H1 (cell line): ENCODE results near the gene TMEM164. TPM values are rescaled to one million over a fixed set of nuclear protein-coding genes. Genes with fewer than 3 reads are reported as not detected.

Experiments
- CTCF ChIA-PET: fragments of 300-600 bp; sonication (Branson Sonifier 250); formaldehyde crosslinking; loops from one replicate; lab custom pipeline; 2021; ENCODE audit not compliant: partially characterized antibody; lab: Charles Lee
- POLR2A ChIA-PET: fragments of 300-600 bp; sonication (Branson Sonifier 250); formaldehyde crosslinking; loops from one replicate; lab custom pipeline; 2021; ENCODE audit warnings: inconsistent platforms; ENCODE audit not compliant: partially characterized antibody; lab: Charles Lee
- DNase-seq, 2 experiments: peaks; one replicate each; pipeline versions ENCODE4 v3.0.0 to v3.0.0-alpha.2; 2010 to 2022; ENCODE audit warnings: low spot score in 2 of 2, low read depth in 1 of 2, mixed read lengths in 1 of 2
- FAIRE-seq: peaks from 2 replicates; lab custom pipeline; 2011; peaks lifted over from hg19 to GRCh38; lab: Jason Lieb, UNC
- H2AFZ ChIP-seq: 2 replicates; pipeline ENCODE4 v1.8.1; 2012; ENCODE audit warnings: low read length, inconsistent platforms
- H2AK5ac ChIP-seq: 2 replicates; pipeline ENCODE4 v1.6.1; 2013; ENCODE audit warnings: low read depth, low read length
- H2BK120ac ChIP-seq: replicated peaks from 2 replicates; pipeline ENCODE3; 2013; ENCODE audit warnings: low read depth, low read length, inconsistent platforms
- H2BK12ac ChIP-seq: 2 replicates; pipeline ENCODE4 v1.6.1; 2013; ENCODE audit warnings: low read depth, low read length
- H2BK15ac ChIP-seq: 2 replicates; pipeline ENCODE4 v1.6.1; 2013; ENCODE audit warnings: low read length
- H2BK20ac ChIP-seq: 2 replicates; pipeline ENCODE4 v1.6.1; 2013; ENCODE audit warnings: low read length
- H2BK5ac ChIP-seq: 2 replicates; pipeline ENCODE4 v1.6.1; 2013; ENCODE audit warnings: low read depth, low read length
- H3K14ac ChIP-seq: 2 replicates; pipeline ENCODE4 v1.6.1; 2013; ENCODE audit warnings: inconsistent platforms; ENCODE audit not compliant: insufficient read length
- H3K18ac ChIP-seq: 2 replicates; pipeline ENCODE4 v1.6.1; 2013; ENCODE audit warnings: low read length; ENCODE audit errors: extremely low read depth
- H3K23ac ChIP-seq: 2 replicates; pipeline ENCODE4 v1.6.1; 2013; ENCODE audit warnings: inconsistent platforms; ENCODE audit not compliant: insufficient read length
- H3K23me2 ChIP-seq: 2 replicates; pipeline ENCODE4 v1.6.1; 2013; ENCODE audit warnings: low read depth, low read length
- H3K27ac ChIP-seq: 2 replicates; pipeline ENCODE4 v1.6.1; 2011; ENCODE audit warnings: low read depth, low read length, inconsistent platforms
- H3K27me3 ChIP-seq, 4 experiments: replicated peaks in 1 of 4; 1 replicate in 1 of 4; 2 replicates in 3 of 4; pipeline versions ENCODE4 v1.6.1 to v1.8.1; 2011 to 2013; ENCODE audit warnings: low read length in 3 of 4, mild to moderate bottlenecking in 3 of 4, inconsistent platforms in 2 of 4, mixed read lengths in 2 of 4, moderate library complexity in 1 of 4; ENCODE audit not compliant: control insufficient read depth in 3 of 4, insufficient read depth in 3 of 4; ENCODE audit errors: extremely low read depth in 1 of 4
- H3K36me3 ChIP-seq, 4 experiments: 2 replicates each; pipeline versions ENCODE4 v1.6.1 to v1.8.1; 2011 to 2013; ENCODE audit warnings: mild to moderate bottlenecking in 4 of 4, low read length in 3 of 4, moderate library complexity in 2 of 4, control low read depth in 1 of 4, inconsistent platforms in 1 of 4; ENCODE audit not compliant: insufficient read depth in 4 of 4, control insufficient read depth in 2 of 4
- H3K4ac ChIP-seq: replicated peaks from 2 replicates; pipeline ENCODE3; 2013; ENCODE audit warnings: low read length, low read depth, mixed read lengths, inconsistent platforms; ENCODE audit not compliant: insufficient read length
- H3K4me1 ChIP-seq, 4 experiments: replicated peaks in 1 of 4; 1 replicate in 1 of 4; 2 replicates in 3 of 4; pipeline versions ENCODE4 v1.6.1 to v1.8.1; 2011 to 2013; ENCODE audit warnings: low read length in 3 of 4, inconsistent platforms in 2 of 4, mixed read lengths in 1 of 4; ENCODE audit not compliant: insufficient read depth in 4 of 4, control insufficient read depth in 3 of 4
- H3K4me2 ChIP-seq, 2 experiments: 2 replicates each; pipeline versions ENCODE4 v1.6.1 to v1.8.1; 2011 to 2013; ENCODE audit warnings: low read depth in 2 of 2, low read length in 2 of 2, control low read depth in 1 of 2, inconsistent platforms in 1 of 2, mild to moderate bottlenecking in 1 of 2; ENCODE audit not compliant: insufficient read depth in 1 of 2
- H3K4me3 ChIP-seq, 4 experiments: fragments of 200-600, 300-600 bp in 1 of 4; sonication (generic), shearing (Covaris generic), sonication (Bioruptor Twin) in 1 of 4; 2 replicates each; pipeline versions ENCODE4 v1.5.1 to v1.8.1; 2011 to 2016; ENCODE audit warnings: low read length in 4 of 4, low read depth in 3 of 4, control low read depth in 2 of 4, inconsistent platforms in 2 of 4, mild to moderate bottlenecking in 2 of 4, mixed read lengths in 1 of 4, moderate library complexity in 1 of 4; ENCODE audit not compliant: insufficient read depth in 2 of 4; ENCODE audit errors: extremely low read depth in 1 of 4
- H3K56ac ChIP-seq: replicated peaks from 2 replicates; pipeline ENCODE3; 2013; ENCODE audit warnings: low read depth, mild to moderate bottlenecking, mixed read lengths, low read length, inconsistent platforms; ENCODE audit not compliant: insufficient read length
- H3K79me1 ChIP-seq: 2 replicates; pipeline ENCODE4 v1.6.1; 2013; ENCODE audit warnings: low read depth, low read length, control low read depth
- H3K79me2 ChIP-seq, 2 experiments: 2 replicates each; pipeline versions ENCODE4 v1.6.1 to v1.8.1; 2012 to 2013; ENCODE audit warnings: low read length in 2 of 2, mild to moderate bottlenecking in 2 of 2, inconsistent platforms in 1 of 2; ENCODE audit not compliant: insufficient read depth in 2 of 2, control insufficient read depth in 1 of 2
- H3K9ac ChIP-seq, 4 experiments: replicated peaks in 1 of 4; 1 replicate in 1 of 4; 2 replicates in 3 of 4; pipeline versions ENCODE4 v1.6.1 to v1.8.1; 2011 to 2013; ENCODE audit warnings: low read depth in 3 of 4, low read length in 3 of 4, control low read depth in 2 of 4, mild to moderate bottlenecking in 2 of 4, moderate library complexity in 2 of 4, inconsistent platforms in 1 of 4; ENCODE audit errors: extremely low read depth in 1 of 4
- H3K9me3 ChIP-seq, 2 experiments: 2 replicates each; pipeline versions ENCODE4 v1.6.1 to v1.8.1; 2012 to 2013; ENCODE audit warnings: mild to moderate bottlenecking in 2 of 2, moderate library complexity in 2 of 2, control low read depth in 1 of 2, inconsistent platforms in 1 of 2, low read depth in 1 of 2, low read length in 1 of 2, mixed read lengths in 1 of 2; ENCODE audit not compliant: insufficient read depth in 2 of 2
- H4K20me1 ChIP-seq, 2 experiments: replicated peaks in 1 of 2; 2 replicates each; pipeline versions ENCODE3 to v1.8.1; 2011 to 2013; ENCODE audit warnings: inconsistent platforms in 2 of 2, low read length in 2 of 2, mild to moderate bottlenecking in 1 of 2; ENCODE audit not compliant: insufficient read depth in 2 of 2, control insufficient read depth in 1 of 2
- H4K5ac ChIP-seq: 2 replicates; pipeline ENCODE4 v1.6.1; 2013; ENCODE audit warnings: low read length, low read depth, mixed read lengths, inconsistent platforms; ENCODE audit not compliant: insufficient read length
- H4K8ac ChIP-seq: 2 replicates; pipeline ENCODE4 v1.8.0; 2013; ENCODE audit warnings: mild to moderate bottlenecking, moderate library complexity, low read length, inconsistent platforms; ENCODE audit not compliant: insufficient read depth; ENCODE audit errors: extremely low read depth
- H4K91ac ChIP-seq: replicated peaks from 2 replicates; pipeline ENCODE3; 2013; ENCODE audit warnings: low read length, mixed read lengths, inconsistent platforms; ENCODE audit not compliant: insufficient read length
- CEBPB ChIP-seq: IDR thresholded peaks from 2 replicates; pipeline ENCODE4 v1.6.1; 2012; ENCODE audit warnings: low read depth, low read length
- CHD2 ChIP-seq: IDR thresholded peaks from 2 replicates; pipeline ENCODE4 v1.6.1; 2012; ENCODE audit warnings: low read length, improper control_type of control experiment
- EP300 ChIP-seq, 2 experiments: IDR thresholded peaks; 1 replicate in 1 of 2; 2 replicates in 1 of 2; pipeline ENCODE4 v1.6.1; 2011 to 2012; ENCODE audit warnings: low read depth in 2 of 2, low read length in 2 of 2, mild to moderate bottlenecking in 2 of 2, borderline replicate concordance in 1 of 2, inconsistent platforms in 1 of 2, moderate library complexity in 1 of 2
- GTF2F1 ChIP-seq: IDR thresholded peaks from 2 replicates; pipeline ENCODE4 v1.6.1; 2012; ENCODE audit warnings: low read depth, low read length, improper control_type of control experiment, borderline replicate concordance
- MAFK ChIP-seq: IDR thresholded peaks from 2 replicates; pipeline ENCODE4 v1.6.1; 2012; ENCODE audit warnings: low read depth, mild to moderate bottlenecking, improper control_type of control experiment, low read length
- POLR2A ChIP-seq, 2 experiments: IDR thresholded peaks; 1 replicate in 1 of 2; 2 replicates in 1 of 2; pipeline ENCODE4 v1.6.1; 2011; ENCODE audit warnings: low read depth in 2 of 2, low read length in 2 of 2, mild to moderate bottlenecking in 2 of 2; ENCODE audit errors: control extremely low read depth in 1 of 2
- SIN3A ChIP-seq, 2 experiments: IDR thresholded peaks in 1 of 2; conservative IDR thresholded peaks in 1 of 2; 2 replicates each; pipeline ENCODE4 v1.6.1; 2011 to 2012; ENCODE audit warnings: low read length in 2 of 2, improper control_type of control experiment in 1 of 2, low read depth in 1 of 2, mild to moderate bottlenecking in 1 of 2
- TCF12 ChIP-seq: IDR thresholded peaks from 2 replicates; pipeline ENCODE4 v1.6.1; 2011; ENCODE audit warnings: low read depth, mild to moderate bottlenecking, low read length
- WGBS, 2 experiments: shearing (Covaris generic) in 1 of 2; methylation state at CpG; one replicate each; pipeline versions ENCODE4 v1.1.6 to v1.1.7; 2013 to 2015; ENCODE audit warnings: low lambda C conversion rate in 2 of 2, mixed read lengths in 2 of 2, inconsistent platforms in 1 of 2, low coverage in 1 of 2, missing lambda C conversion rate in 1 of 2; ENCODE audit not compliant: insufficient replicate concordance in 2 of 2, insufficient coverage in 1 of 2, insufficient read length in 1 of 2; ENCODE audit errors: extremely low coverage in 1 of 2, missing lambda C conversion rate in 1 of 2; 5-methylcytosine and 5-hydroxymethylcytosine counted together
- polyA plus RNA-seq, 7 experiments: library from polyadenylated mRNA; depleted of rRNA in 3 of 7; stranded (reverse) in 5 of 7; unstranded in 2 of 7; fragments of >200 nt in 5 of 7; fragments of 200-250 nt in 2 of 7; gene quantifications; 1 replicate in 5 of 7; 2 replicates in 1 of 7; 4 replicates in 1 of 7; pipeline versions ENCODE4 v1.2.1 to v1.2.3, GENCODE V29; 2011 to 2013; ENCODE audit warnings: missing spikeins in 2 of 7, mixed read lengths in 2 of 7
- total RNA-seq: library from RNA; stranded (reverse); fragmentation: NEBNext Ultra II Directional; extraction: Animal tissue kit (Norgen Biotek cat#: 25700); gene quantifications from 2 replicates; pipeline ENCODE4 v1.2.1, GENCODE V29; 2021

TMEM164 gene
- total and polyA plus RNA-seq, 2 of the 8 experiments (the other 6 are each of a cell fraction or from before 2014, with no cell fraction given): 7.3 to 14.8 TPM

GRCh38 chrX:110182865-110183264, 180.0 kb downstream of the TMEM164 start:
- no peak for FAIRE-seq
- WGBS, 2 experiments: 93% methylated on average over 5 of the region's 6 CpGs; no CpG with 5 or more reads in 1 of the 2 experiments
- Histone ChIP-seq H3K4ac (no peak overlapping the region), H4K5ac (no peak overlapping the region), H4K8ac (no peak overlapping the region), H3K18ac (no peak overlapping the region), H2AK5ac (no peak overlapping the region), H3K4me2 (no peak overlapping the region), H3K4me3 (no peak overlapping the region), H2BK120ac (no peak overlapping the region), H3K79me1 (no peaks in the 10 kb centered on the region), H3K23me2 (no peaks in the 10 kb centered on the region; the same call in 1 of the 2 replicates), H3K4me1 (no peaks in the 10 kb centered on the region; a peak in 2 of 7 replicates), H3K36me3 (no peaks in the 10 kb centered on the region), H2BK20ac (no peak overlapping the region), H3K9ac (no peak overlapping the region), H2BK12ac (no peak overlapping the region), H2AFZ (no peak overlapping the region), H3K79me2 (no peaks in the 10 kb centered on the region), H3K14ac (no peak overlapping the region), H2BK5ac (no peak overlapping the region), H3K56ac (no peak overlapping the region), H3K9me3 (no peaks in the 10 kb centered on the region), H4K91ac (no peak overlapping the region), H2BK15ac (no peak overlapping the region), H3K23ac (no peak overlapping the region), H4K20me1 (no peaks in the 10 kb centered on the region), H3K27me3 (no peaks in the 10 kb centered on the region), H3K27ac (no peak overlapping the region)
- no peak for DNase-seq
- ChIA-PET POLR2A (interaction anchor here (1.1 kb wide), 1 partner anchor 27 kb away, joined by 4 read pairs; no protein-coding TSS in a partner anchor), CTCF (interaction anchor here (1.4 to 34.1 kb wide), 4 partner anchors 8 to 228 kb away, joined by 3 to 742 read pairs (median 12); no protein-coding TSS in a partner anchor)
- TF ChIP-seq SIN3A (conservative IDR thresholded peaks at IDR 0.05 in 1 of 2, IDR thresholded peaks at IDR 0.05 in 1 of 2; ENCODE audit: low read depth in 1 of 2, low read length in 2 of 2) (no peak), POLR2A (IDR thresholded peaks at IDR 0.05; ENCODE audit: control extremely low read depth in 1 of 2, low read depth in 2 of 2, low read length in 2 of 2) (no peak), GTF2F1 (no peak), MAFK (no peak), CHD2 (no peak), TCF12 (no peak), CEBPB (no peak), EP300 (IDR thresholded peaks at IDR 0.05; ENCODE audit: borderline replicate concordance in 1 of 2, low read depth in 2 of 2, low read length in 2 of 2) (no peak)
